ENCODE measurements around the gene SALL3.

Gene SALL3

DNA sequence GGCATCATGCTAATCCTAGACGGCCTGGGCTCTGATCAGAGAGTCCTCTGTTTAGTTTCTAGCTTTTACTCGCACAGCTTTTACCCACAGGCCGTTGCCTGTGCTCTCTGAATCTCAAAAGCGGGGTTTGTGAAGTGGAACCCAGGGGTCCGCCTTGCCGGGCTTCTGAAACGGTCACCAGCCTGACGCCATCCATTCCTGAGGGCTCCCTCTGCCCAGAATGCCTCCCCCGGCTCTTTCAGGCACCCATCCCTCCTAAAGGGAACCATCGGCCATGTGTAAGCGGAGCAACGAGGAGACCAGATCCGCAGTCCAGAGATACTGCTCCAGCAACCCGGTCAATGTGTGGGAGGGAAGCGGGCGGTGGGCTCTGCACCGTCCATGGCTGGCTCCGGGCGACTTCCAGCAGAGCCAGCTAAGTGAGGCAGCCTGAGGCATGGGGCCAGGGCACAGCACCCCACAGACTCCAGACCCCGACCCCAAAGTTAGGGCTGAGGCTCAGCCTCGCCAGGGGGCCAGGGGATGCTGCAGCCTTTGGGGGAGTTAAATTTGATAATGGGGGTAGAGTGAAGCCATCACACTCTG, 28.8 kb downstream of the SALL3 start:
- no peak for ATAC-seq

DNA sequence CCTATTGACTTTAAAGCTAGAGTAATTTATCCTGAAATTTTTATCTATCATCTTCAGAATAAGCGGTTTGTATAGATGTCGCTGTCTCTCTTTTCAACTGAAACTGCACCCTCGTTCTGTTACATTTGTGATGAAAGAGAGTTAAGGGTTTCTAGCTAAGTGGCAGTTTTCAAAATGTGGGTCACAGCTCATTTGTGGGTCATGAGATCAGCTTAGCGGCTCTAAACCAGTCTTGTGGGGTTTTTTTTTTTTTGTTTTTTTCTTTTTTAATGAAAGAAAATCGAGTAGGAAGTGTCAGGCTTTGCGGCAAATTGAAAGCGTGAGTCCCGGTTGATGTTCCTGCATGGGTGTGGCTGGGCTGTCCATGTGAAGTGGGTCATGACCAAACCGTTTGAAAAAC, 31.2 kb downstream of the SALL3 start:
- ATAC-seq: no peak

DNA sequence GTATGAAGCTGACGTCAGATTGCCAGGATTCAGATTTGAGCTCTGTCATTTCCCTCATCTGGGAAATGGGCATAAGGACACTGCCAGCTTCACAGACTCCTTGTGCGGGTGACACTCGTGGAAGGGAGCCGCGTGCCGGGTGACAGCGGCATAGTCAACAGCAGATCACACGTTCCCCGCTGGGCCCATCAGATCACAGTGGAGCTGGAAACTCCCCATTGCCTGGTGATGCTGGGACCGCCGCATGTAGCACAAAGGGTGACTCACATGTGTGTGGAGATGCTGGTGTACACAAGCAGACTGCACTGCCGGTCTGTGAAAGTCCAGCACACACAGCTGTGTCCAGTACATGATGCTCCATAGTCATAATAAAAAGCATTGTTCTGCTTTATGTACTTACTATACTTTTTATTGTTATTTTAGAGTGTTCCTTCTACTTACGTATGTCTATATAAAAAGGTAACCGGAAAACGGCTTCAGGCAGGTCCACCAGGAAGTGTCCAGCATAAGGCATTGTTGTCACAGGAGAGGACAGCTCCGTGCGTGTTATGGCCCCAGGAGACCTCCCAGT, 31.8 kb downstream of the SALL3 start:
- no peak for ATAC-seq

DNA sequence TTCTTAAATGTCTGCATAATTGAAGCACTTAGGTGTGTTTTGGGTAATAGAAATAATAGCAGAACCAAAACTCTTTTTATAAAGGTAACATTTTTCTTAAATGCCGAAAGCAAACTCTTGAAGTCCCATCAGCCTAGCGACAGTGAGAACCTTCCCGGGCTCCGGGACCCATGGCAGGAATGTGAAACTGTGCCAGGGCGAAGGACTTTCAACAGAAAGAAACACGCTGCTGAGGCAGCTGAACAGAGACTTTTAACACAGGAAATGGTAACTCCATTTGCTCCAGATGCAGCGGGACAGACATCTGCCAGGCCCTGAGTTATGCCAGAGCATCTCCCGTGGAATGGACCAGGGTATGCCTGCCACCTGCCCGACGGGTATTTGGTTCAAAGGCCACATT, 34.3 kb downstream of the SALL3 start:
- no peak for ATAC-seq

DNA sequence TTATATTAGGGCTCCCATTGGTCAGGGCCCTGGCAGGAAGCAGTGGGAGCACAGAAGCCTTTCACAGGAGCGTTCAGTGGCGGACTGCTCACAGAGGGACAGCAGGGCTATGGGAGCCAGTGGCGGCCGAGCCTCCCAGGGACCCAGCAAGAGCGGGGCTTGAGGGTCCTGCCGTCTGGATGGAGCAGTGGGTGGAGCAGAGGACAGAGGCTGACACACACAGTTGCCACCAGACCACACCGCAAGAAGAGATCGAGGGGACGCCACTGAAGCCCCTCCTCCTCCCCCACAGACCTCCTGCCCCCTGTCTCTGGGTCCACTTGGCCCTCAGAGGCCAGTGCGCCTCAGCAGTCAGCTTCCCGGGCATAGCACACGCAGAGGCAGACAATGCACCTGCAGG, 39.3 kb downstream of the SALL3 start:
- no peak for ATAC-seq

DNA sequence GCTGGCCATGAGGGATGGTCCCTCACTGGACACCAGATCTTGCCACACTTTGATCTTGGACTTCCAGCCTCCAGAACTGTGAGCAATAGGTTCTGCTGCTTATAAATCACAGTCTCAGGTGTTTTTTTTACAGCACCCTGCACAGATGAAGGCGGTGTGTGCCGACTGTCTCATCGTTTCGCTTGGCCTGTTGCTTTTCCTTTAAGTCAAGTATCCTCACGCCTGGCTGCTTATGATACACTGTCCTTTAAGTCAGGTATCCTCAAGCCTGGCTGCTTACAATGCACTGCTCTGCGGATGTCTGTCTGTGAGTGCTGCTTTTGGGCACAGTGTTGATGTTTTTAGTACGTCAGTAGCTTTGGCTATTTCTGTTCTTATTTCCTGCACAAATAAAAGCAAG, 40.3 kb downstream of the SALL3 start:
- no peak for ATAC-seq

GRCh38 chr18:79022603-79023002, 43.0 kb downstream of the SALL3 start:
- no peak for ATAC-seq

- no peak for ATAC-seq
Observed at GRCh38 chr18:79026491-79026890, 46.9 kb downstream of the SALL3 start.

GRCh38 chr18:79030680-79031079, 51.1 kb downstream of the SALL3 start:
- no peak for ATAC-seq

DNA sequence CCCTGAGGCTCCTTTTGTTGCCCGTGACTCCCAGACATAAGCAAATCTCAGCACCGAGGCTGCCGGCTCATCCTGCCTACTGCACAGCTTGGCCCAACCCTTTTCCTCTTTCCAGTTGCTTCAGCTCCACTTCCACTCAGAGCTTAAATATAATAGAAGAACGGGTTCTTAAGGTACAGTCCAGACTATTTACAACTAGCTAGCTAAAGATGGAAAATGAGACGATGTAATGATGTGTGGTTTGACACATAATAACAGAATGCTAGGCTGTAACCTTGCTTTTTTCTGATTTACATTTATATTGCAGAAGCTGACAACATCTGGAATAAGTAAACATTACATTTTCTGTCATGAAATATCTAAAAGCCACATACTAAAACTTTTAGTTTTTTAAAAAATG, 62.7 kb downstream of the SALL3 start:
- no peak for ATAC-seq

GRCh38 chr18:79043288-79043687, 63.7 kb downstream of the SALL3 start:
- ATAC-seq: no peak

GRCh38 chr18:79046522-79046921, 66.9 kb downstream of the SALL3 start:
- ATAC-seq: no peak

GRCh38 chr18:79047556-79048244, 68.1 kb downstream of the SALL3 start:
- ATAC-seq: no peak

DNA sequence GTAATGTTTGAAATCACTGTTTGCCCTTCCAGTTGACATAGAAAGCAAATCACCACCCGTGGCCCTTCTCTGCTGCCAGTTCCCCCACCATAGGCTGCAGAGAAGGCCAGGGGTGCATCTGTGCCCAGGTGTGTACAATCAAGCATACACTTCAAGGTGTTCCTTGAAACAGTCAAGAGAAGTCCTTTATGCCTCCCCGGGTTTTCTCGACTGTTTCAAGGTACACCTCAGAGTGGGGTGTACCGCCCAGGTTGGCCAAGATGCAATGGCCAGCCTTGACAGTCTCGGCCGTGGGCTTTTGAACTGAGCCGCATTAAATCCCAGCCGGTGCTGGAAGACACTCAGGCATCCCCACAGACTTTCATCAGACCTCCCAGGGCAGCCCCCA, 68.6 kb downstream of the SALL3 start:
- no peak for ATAC-seq

- no peak for ATAC-seq
Observed at GRCh38 chr18:79049506-79049905, 69.9 kb downstream of the SALL3 start.

Measured in activated CD4-positive, CD25-positive, alpha-beta regulatory T cell treated with anti-CD3 and anti-CD28 coated beads, Interleukin-2, amount 50 U/mL, for 24 hours (primary cell).